ENCODE measurements around the gene ARHGAP25.

The ARHGAP25 gene

DNA sequence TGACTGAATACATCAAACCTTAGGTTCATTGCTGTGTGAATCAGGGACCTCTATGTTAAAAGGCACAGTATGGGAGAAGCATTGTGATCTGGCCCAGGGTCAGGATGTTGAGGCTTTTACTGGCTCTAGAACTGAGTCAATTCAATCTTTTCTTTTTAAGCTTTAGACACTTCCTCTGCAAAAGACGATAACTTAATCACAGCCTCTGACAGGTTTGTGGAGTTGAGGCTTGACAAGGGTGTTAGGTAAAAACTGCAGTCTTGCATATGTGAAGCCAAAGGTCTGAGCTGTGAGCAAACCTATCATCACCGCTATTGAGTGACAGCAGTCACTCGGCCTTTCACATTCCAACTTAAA lies 17.3 kb upstream of the ARHGAP25 start:
- Histone ChIP-seq H3K4me3 (ENCODE audit: low read depth in 1 of 5, low read length in 5 of 5) (no peak overlapping the region), H3K9me3 (ENCODE audit: control insufficient read depth in 5 of 5, low read length in 5 of 5) (no peaks in the 10 kb centered on the region)

GRCh38 chr2:68719912-68720311 lies 14.7 kb upstream of the ARHGAP25 start:
- Histone ChIP-seq H3K27ac (ENCODE audit: low read depth, low read length) (no peak overlapping the region), H3K4me3 (ENCODE audit: low read depth in 1 of 5, low read length in 5 of 5) (no peak overlapping the region), H3K9ac (ENCODE audit: low read length in 5 of 5) (no peak overlapping the region), H3K9me3 (ENCODE audit: control insufficient read depth in 5 of 5, low read length in 5 of 5) (no peaks in the 10 kb centered on the region), H3K36me3 (ENCODE audit: control insufficient read depth in 5 of 5, insufficient read depth in 5 of 5, low read length in 5 of 5) (no peaks in the 10 kb centered on the region), H3K27me3 (ENCODE audit: control insufficient read depth in 5 of 5, insufficient read depth in 4 of 5, low read length in 5 of 5) (no peaks in the 10 kb centered on the region), H3K4me1 (ENCODE audit: control insufficient read depth in 5 of 5, insufficient read depth in 5 of 5, low read length in 5 of 5) (peaks cover 0 to 8% (median 0%) of the 10 kb centered on the region in 5 donors)

More for the DNA sequence above, 17.3 kb upstream of the ARHGAP25 start:
- Histone ChIP-seq H3K36me3 (ENCODE audit: control insufficient read depth in 5 of 5, insufficient read depth in 5 of 5, low read length in 5 of 5) (no peaks in the 10 kb centered on the region), H3K27me3 (ENCODE audit: control insufficient read depth in 5 of 5, insufficient read depth in 4 of 5, low read length in 5 of 5) (no peaks in the 10 kb centered on the region), H3K9ac (ENCODE audit: low read length in 5 of 5) (no peak overlapping the region), H3K4me1 (ENCODE audit: control insufficient read depth in 5 of 5, insufficient read depth in 5 of 5, low read length in 5 of 5) (peaks cover 0 to 8% (median 0%) of the 10 kb centered on the region in 5 donors), H3K27ac (ENCODE audit: low read depth, low read length) (no peak overlapping the region)

- no peak overlapping the region for H3K9ac ChIP-seq (ENCODE audit: low read length in 5 of 5)
- no peaks in the 10 kb centered on the region for H3K27me3 ChIP-seq (ENCODE audit: control insufficient read depth in 5 of 5, insufficient read depth in 4 of 5, low read length in 5 of 5)
- no peaks in the 10 kb centered on the region for H3K36me3 ChIP-seq (ENCODE audit: control insufficient read depth in 5 of 5, insufficient read depth in 5 of 5, low read length in 5 of 5)
- no peak overlapping the region for H3K4me3 ChIP-seq (ENCODE audit: low read depth in 1 of 5, low read length in 5 of 5)
- peaks cover 0 to 1% (median 0%) of the 10 kb centered on the region in 5 donors for H3K4me1 ChIP-seq (ENCODE audit: control insufficient read depth in 5 of 5, insufficient read depth in 5 of 5, low read length in 5 of 5)
- H3K27ac ChIP-seq (ENCODE audit: low read depth, low read length), result no peak overlapping the region
- no peaks in the 10 kb centered on the region for H3K9me3 ChIP-seq (ENCODE audit: control insufficient read depth in 5 of 5, low read length in 5 of 5)
These were observed 13.9 kb upstream of the ARHGAP25 start for GRCh38 chr2:68720665-68721064.

- Histone ChIP-seq H3K27ac (ENCODE audit: low read depth, low read length) (no peak overlapping the region), H3K4me1 (ENCODE audit: control insufficient read depth in 5 of 5, insufficient read depth in 5 of 5, low read length in 5 of 5) (peaks cover 0 to 8% (median 6%) of the 10 kb centered on the region in 5 donors), H3K9ac (ENCODE audit: low read length in 5 of 5) (no peak overlapping the region)
These were observed 13.0 kb upstream of the ARHGAP25 start for GRCh38 chr2:68721482-68722101.

GRCh38 chr2:68722712-68723111 lies 11.9 kb upstream of the ARHGAP25 start:
- H3K36me3 ChIP-seq (ENCODE audit: control insufficient read depth in 5 of 5, insufficient read depth in 5 of 5, low read length in 5 of 5), result no peaks in the 10 kb centered on the region
- peaks cover 0 to 15% (median 12%) of the 10 kb centered on the region in 5 donors for H3K4me1 ChIP-seq (ENCODE audit: control insufficient read depth in 5 of 5, insufficient read depth in 5 of 5, low read length in 5 of 5)
- no peaks in the 10 kb centered on the region for H3K27me3 ChIP-seq (ENCODE audit: control insufficient read depth in 5 of 5, insufficient read depth in 4 of 5, low read length in 5 of 5)
- no peak overlapping the region for H3K4me3 ChIP-seq (ENCODE audit: low read depth in 1 of 5, low read length in 5 of 5)
- H3K9ac ChIP-seq (ENCODE audit: low read length in 5 of 5), result no peak overlapping the region
- no peak overlapping the region for H3K27ac ChIP-seq (ENCODE audit: low read depth, low read length)
- no peaks in the 10 kb centered on the region for H3K9me3 ChIP-seq (ENCODE audit: control insufficient read depth in 5 of 5, low read length in 5 of 5)

More at GRCh38 chr2:68721482-68722101, 13.0 kb upstream of the ARHGAP25 start:
- Histone ChIP-seq H3K27me3 (ENCODE audit: control insufficient read depth in 5 of 5, insufficient read depth in 4 of 5, low read length in 5 of 5) (no peaks in the 10 kb centered on the region), H3K4me3 (ENCODE audit: low read depth in 1 of 5, low read length in 5 of 5) (no peak overlapping the region), H3K36me3 (ENCODE audit: control insufficient read depth in 5 of 5, insufficient read depth in 5 of 5, low read length in 5 of 5) (no peaks in the 10 kb centered on the region), H3K9me3 (ENCODE audit: control insufficient read depth in 5 of 5, low read length in 5 of 5) (no peaks in the 10 kb centered on the region)

GRCh38 chr2:68723181-68723580 lies 11.4 kb upstream of the ARHGAP25 start:
- no peaks in the 10 kb centered on the region for H3K36me3 ChIP-seq (ENCODE audit: control insufficient read depth in 5 of 5, insufficient read depth in 5 of 5, low read length in 5 of 5)

GRCh38 chr2:68726100-68726499 lies 8.5 kb upstream of the ARHGAP25 start:
- Histone ChIP-seq H3K4me3 (ENCODE audit: low read depth in 1 of 5, low read length in 5 of 5) (peak overlapping the region in 1 of 5 donors; percentile 8), H3K36me3 (ENCODE audit: control insufficient read depth in 5 of 5, insufficient read depth in 5 of 5, low read length in 5 of 5) (no peaks in the 10 kb centered on the region), H3K4me1 (ENCODE audit: control insufficient read depth in 5 of 5, insufficient read depth in 5 of 5, low read length in 5 of 5) (peaks cover 0 to 15% (median 12%) of the 10 kb centered on the region in 5 donors), H3K27ac (ENCODE audit: low read depth, low read length) (no peak overlapping the region), H3K27me3 (ENCODE audit: control insufficient read depth in 5 of 5, insufficient read depth in 4 of 5, low read length in 5 of 5) (no peaks in the 10 kb centered on the region), H3K9ac (ENCODE audit: low read length in 5 of 5) (no peak overlapping the region), H3K9me3 (ENCODE audit: control insufficient read depth in 5 of 5, low read length in 5 of 5) (no peaks in the 10 kb centered on the region)

More at GRCh38 chr2:68723181-68723580, 11.4 kb upstream of the ARHGAP25 start:
- Histone ChIP-seq H3K9me3 (ENCODE audit: control insufficient read depth in 5 of 5, low read length in 5 of 5) (no peaks in the 10 kb centered on the region), H3K27me3 (ENCODE audit: control insufficient read depth in 5 of 5, insufficient read depth in 4 of 5, low read length in 5 of 5) (no peaks in the 10 kb centered on the region), H3K4me1 (ENCODE audit: control insufficient read depth in 5 of 5, insufficient read depth in 5 of 5, low read length in 5 of 5) (peaks cover 0 to 15% (median 12%) of the 10 kb centered on the region in 5 donors), H3K9ac (ENCODE audit: low read length in 5 of 5) (no peak overlapping the region), H3K27ac (ENCODE audit: low read depth, low read length) (no peak overlapping the region), H3K4me3 (ENCODE audit: low read depth in 1 of 5, low read length in 5 of 5) (no peak overlapping the region)

- Histone ChIP-seq H3K9ac (ENCODE audit: low read length in 5 of 5) (peak overlapping the region in 1 of 5 donors; percentile 30), H3K36me3 (ENCODE audit: control insufficient read depth in 5 of 5, insufficient read depth in 5 of 5, low read length in 5 of 5) (no peaks in the 10 kb centered on the region), H3K27ac (ENCODE audit: low read depth, low read length) (no peak overlapping the region), H3K4me3 (ENCODE audit: low read depth in 1 of 5, low read length in 5 of 5) (peak overlapping the region in 1 of 5 donors; percentile 8), H3K4me1 (ENCODE audit: control insufficient read depth in 5 of 5, insufficient read depth in 5 of 5, low read length in 5 of 5) (peaks cover 0 to 22% (median 12%) of the 10 kb centered on the region in 5 donors), H3K9me3 (ENCODE audit: control insufficient read depth in 5 of 5, low read length in 5 of 5) (no peaks in the 10 kb centered on the region), H3K27me3 (ENCODE audit: control insufficient read depth in 5 of 5, insufficient read depth in 4 of 5, low read length in 5 of 5) (no peaks in the 10 kb centered on the region)
These were observed 7.8 kb upstream of the ARHGAP25 start for GRCh38 chr2:68726608-68727367.

- Histone ChIP-seq H3K4me3 (ENCODE audit: low read depth in 1 of 5, low read length in 5 of 5) (no peak overlapping the region), H3K4me1 (ENCODE audit: control insufficient read depth in 5 of 5, insufficient read depth in 5 of 5, low read length in 5 of 5) (peaks cover 0 to 29% (median 12%) of the 10 kb centered on the region in 5 donors), H3K36me3 (ENCODE audit: control insufficient read depth in 5 of 5, insufficient read depth in 5 of 5, low read length in 5 of 5) (no peaks in the 10 kb centered on the region), H3K9me3 (ENCODE audit: control insufficient read depth in 5 of 5, low read length in 5 of 5) (no peaks in the 10 kb centered on the region), H3K27me3 (ENCODE audit: control insufficient read depth in 5 of 5, insufficient read depth in 4 of 5, low read length in 5 of 5) (no peaks in the 10 kb centered on the region), H3K9ac (ENCODE audit: low read length in 5 of 5) (no peak overlapping the region), H3K27ac (ENCODE audit: low read depth, low read length) (no peak overlapping the region)
These were observed 6.8 kb upstream of the ARHGAP25 start for GRCh38 chr2:68727683-68728375.

GRCh38 chr2:68730828-68731227 lies 3.8 kb upstream of the ARHGAP25 start:
- Histone ChIP-seq H3K9me3 (ENCODE audit: control insufficient read depth in 5 of 5, low read length in 5 of 5) (no peaks in the 10 kb centered on the region), H3K36me3 (ENCODE audit: control insufficient read depth in 5 of 5, insufficient read depth in 5 of 5, low read length in 5 of 5) (no peaks in the 10 kb centered on the region), H3K4me1 (ENCODE audit: control insufficient read depth in 5 of 5, insufficient read depth in 5 of 5, low read length in 5 of 5) (peaks cover 2 to 35% (median 17%) of the 10 kb centered on the region in 5 donors), H3K27me3 (ENCODE audit: control insufficient read depth in 5 of 5, insufficient read depth in 4 of 5, low read length in 5 of 5) (no peaks in the 10 kb centered on the region), H3K4me3 (ENCODE audit: low read depth in 1 of 5, low read length in 5 of 5) (no peak overlapping the region), H3K9ac (ENCODE audit: low read length in 5 of 5) (no peak overlapping the region), H3K27ac (ENCODE audit: low read depth, low read length) (no peak overlapping the region)

Measured in subcutaneous abdominal adipose tissue (tissue), 5 donors.